HepG2 (cell line): ENCODE results near the gene SMURF2. TPM values are rescaled to one million over a fixed set of nuclear protein-coding genes. Genes with fewer than 3 reads are reported as not detected.

Experiments
- CENPBD1 ChIP-seq: sonication (generic); formaldehyde crosslinking; IDR thresholded peaks from 2 replicates; pipeline ENCODE4 v1.8.0; 2022; ENCODE audit warnings: missing genetic modification reagents, low read depth, mild to moderate bottlenecking, borderline replicate concordance
- CSRNP1 ChIP-seq: sonication (generic); formaldehyde crosslinking; IDR thresholded peaks from 2 replicates; pipeline ENCODE4 v1.8.1; 2023; ENCODE audit warnings: mild to moderate bottlenecking, missing genetic modification reagents
- DRAP1 ChIP-seq: IDR thresholded peaks from 2 replicates; pipeline ENCODE4 v1.6.1; 2016; ENCODE audit warnings: missing genetic modification reagents, missing compliant biosample characterization
- E2F1 ChIP-seq: sonication (generic); formaldehyde crosslinking; IDR thresholded peaks from 2 replicates; pipeline ENCODE4 v1.5.0; 2020; ENCODE audit warnings: missing genetic modification reagents
- GATA4 ChIP-seq: sonication (generic); IDR thresholded peaks from 2 replicates; pipeline ENCODE4 v1.6.1; 2016; ENCODE audit warnings: antibody characterized with exemption, low read depth, borderline replicate concordance
- HDAC6 ChIP-seq: fragments of 200-600 bp; sonication (generic); IDR thresholded peaks from 2 replicates; pipeline ENCODE4 v1.7.0; 2017; ENCODE audit warnings: mild to moderate bottlenecking, antibody characterized with exemption, low read length, low read depth
- KLF16 ChIP-seq, 2 experiments: sonication (generic) in 1 of 2; formaldehyde crosslinking in 1 of 2; IDR thresholded peaks; 2 replicates each; pipeline versions ENCODE4 v1.6.1 to v1.8.0; 2016 to 2023; ENCODE audit warnings: missing genetic modification reagents in 2 of 2, missing compliant biosample characterization in 1 of 2
- NR2F2 ChIP-seq: IDR thresholded peaks from 2 replicates; pipeline ENCODE4 v1.6.1; 2012; ENCODE audit warnings: low read depth, inconsistent platforms, borderline replicate concordance
- SIX4 ChIP-seq: sonication (generic); formaldehyde crosslinking; IDR thresholded peaks from 2 replicates; pipeline ENCODE4 v1.4.0; 2020; ENCODE audit warnings: missing genetic modification reagents
- SMAD3 ChIP-seq: sonication (generic); formaldehyde crosslinking; IDR thresholded peaks from 2 replicates; pipeline ENCODE4 v1.4.0; 2020; ENCODE audit warnings: missing genetic modification reagents
- ZNF280D ChIP-seq: sonication (generic); formaldehyde crosslinking; IDR thresholded peaks from 2 replicates; pipeline ENCODE4 v1.5.1; 2020; ENCODE audit warnings: mild to moderate bottlenecking, missing genetic modification reagents
- ZNF281 ChIP-seq: sonication (generic); formaldehyde crosslinking; IDR thresholded peaks from 2 replicates; pipeline ENCODE4 v1.4.0; 2020; ENCODE audit warnings: missing genetic modification reagents, borderline replicate concordance
- ZNF558 ChIP-seq: sonication (generic); formaldehyde crosslinking; IDR thresholded peaks from 2 replicates; pipeline ENCODE4 v1.9.0; 2022; ENCODE audit warnings: mild to moderate bottlenecking, missing genetic modification reagents, borderline replicate concordance
- ZNF674 ChIP-seq: sonication (generic); formaldehyde crosslinking; IDR thresholded peaks from 2 replicates; pipeline ENCODE4 v1.5.0; 2020; ENCODE audit warnings: low read depth, mild to moderate bottlenecking, missing genetic modification reagents
- ZNF713 ChIP-seq: sonication (generic); formaldehyde crosslinking; IDR thresholded peaks from 2 replicates; pipeline ENCODE4 v1.4.0; 2020; ENCODE audit warnings: mild to moderate bottlenecking, missing genetic modification reagents
- ZNF781 ChIP-seq: sonication (generic); formaldehyde crosslinking; IDR thresholded peaks from 2 replicates; pipeline ENCODE4 v1.5.1; 2020; ENCODE audit warnings: borderline replicate concordance, mild to moderate bottlenecking, missing genetic modification reagents; ENCODE audit errors: not compliant biosample characterization
- polyA plus RNA-seq, 8 experiments: library from polyadenylated mRNA; depleted of rRNA in 3 of 8; stranded (reverse) in 7 of 8; unstranded in 1 of 8; fragments of >200 nt; fragmentation: Illumina TruSeq in 4 of 8; extraction: Trizol in 4 of 8; gene quantifications; 2 replicates each; pipeline versions ENCODE4 v1.2.1 to v1.2.3, GENCODE V29; 2011 to 2016; ENCODE audit warnings: low read depth in 4 of 8, missing spikeins in 1 of 8, mixed read lengths in 1 of 8; ENCODE audit not compliant: insufficient read depth in 1 of 8
- total RNA-seq, 5 experiments: library from RNA; depleted of rRNA; stranded (reverse); fragments of >200 nt; fragmentation: Illumina TruSeq; extraction: Trizol; gene quantifications; 2 replicates each; pipeline ENCODE4 v1.2.3, GENCODE V29; 2016; ENCODE audit warnings: low read depth in 1 of 5

Gene SMURF2
- total and polyA plus RNA-seq, 2 of the 13 experiments (the other 11 are each of a cell fraction or from before 2014, with no cell fraction given) = 14.9 to 24.3 TPM

GRCh38 chr17:64506201-64506575 is 155.9 kb downstream of the SMURF2 start, which contains the start of gene DDX5 (continued):
- TF ChIP-seq ZNF280D (CRISPR knock-in tag) (no peak), ZNF281 (CRISPR knock-in tag) (peak; percentile 53; the same call in 1 of the 2 replicates), KLF16 (CRISPR knock-in tag; IDR thresholded peaks at IDR 0.05) (peak in 1 of 2 experiments; percentile 96; a peak in 2 of 4 replicates), ZNF781 (CRISPR knock-in tag) (no peak), GATA4 (peak; percentile 86), SMAD3 (no peak), ZNF674 (CRISPR knock-in tag) (no peak), DRAP1 (peak; percentile 97), CSRNP1 (CRISPR knock-in tag) (no peak; the same call in 1 of the 2 replicates), ZNF713 (CRISPR knock-in tag) (0 out of 2 replicates have a peak, but pooled peaks have one; percentile 71), E2F1 (CRISPR knock-in tag) (no peak), SIX4 (CRISPR knock-in tag) (no peak), HDAC6 (no peak), ZNF558 (CRISPR knock-in tag) (peak; percentile 40), CENPBD1 (CRISPR knock-in tag) (peak; percentile 44; the same call in 1 of the 2 replicates), NR2F2 (no peak; the same call in 1 of the 2 replicates)
